HCT116 (cell line): ENCODE results near the gene SLC9A7.

Experiments
- CEBPB ChIP-seq: IDR thresholded peaks from 2 replicates; pipeline ENCODE4 v1.6.1; 2012; ENCODE audit warnings: low read depth
- CTCF ChIP-seq, 3 experiments: fragments of 200-600 bp in 1 of 3; sonication (generic) in 1 of 3; IDR thresholded peaks in 2 of 3; conservative IDR thresholded peaks in 1 of 3; 2 replicates each; pipeline ENCODE4 v1.5.1; 2012 to 2017; ENCODE audit warnings: low read depth in 2 of 3, low read length in 2 of 3, antibody characterized with exemption in 1 of 3, borderline replicate concordance in 1 of 3, control low read depth in 1 of 3, mild to moderate bottlenecking in 1 of 3, mixed read lengths in 1 of 3, mixed run types in 1 of 3, moderate library complexity in 1 of 3; ENCODE audit not compliant: insufficient read depth in 1 of 3
- EZH2 ChIP-seq: fragments of 200-600 bp; sonication (generic); IDR thresholded peaks from 2 replicates; pipeline ENCODE4 v1.6.1; 2017; ENCODE audit warnings: antibody characterized with exemption, mixed run types
- EZH2phosphoT487 ChIP-seq: fragments of 200-600 bp; IDR thresholded peaks from 2 replicates; pipeline ENCODE4 v1.6.1; 2018; ENCODE audit warnings: antibody characterized with exemption, borderline replicate concordance
- MAX ChIP-seq: IDR thresholded peaks from 2 replicates; pipeline ENCODE4 v1.6.1; 2012
- POLR2A ChIP-seq: IDR thresholded peaks from 2 replicates; pipeline ENCODE4 v1.7.0; 2011; ENCODE audit warnings: borderline replicate concordance; ENCODE audit not compliant: insufficient read depth, insufficient read length; ENCODE audit errors: extremely low read depth
- POLR2AphosphoS5 ChIP-seq: IDR thresholded peaks from 2 replicates; pipeline ENCODE4 v1.6.1; 2011; ENCODE audit warnings: mild to moderate bottlenecking, low read depth, low read length, moderate library complexity
- RAD21 ChIP-seq: IDR thresholded peaks from 2 replicates; pipeline ENCODE4 v1.6.1; 2012; ENCODE audit warnings: low read depth, mild to moderate bottlenecking
- SP1 ChIP-seq: IDR thresholded peaks from 2 replicates; pipeline ENCODE4 v1.6.1; 2012; ENCODE audit warnings: low read depth
- SRF ChIP-seq: IDR thresholded peaks from 2 replicates; pipeline ENCODE4 v1.6.1; 2012; ENCODE audit warnings: low read depth
- ZNF274 ChIP-seq: fragments of 200-500 bp; sonication (Bioruptor generic); IDR thresholded peaks from 2 replicates; pipeline ENCODE4 v1.6.1; 2014; ENCODE audit warnings: mild to moderate bottlenecking, low read depth, low read length, inconsistent platforms

- TF ChIP-seq CTCF (IDR thresholded peaks at IDR 0.05 in 2 of 3, conservative IDR thresholded peaks at IDR 0.05 in 1 of 3; ENCODE audit: borderline replicate concordance in 1 of 3, insufficient read depth in 1 of 3, low read depth in 2 of 3, low read length in 2 of 3) (no peak), POLR2A (no peak), RAD21 (no peak), EZH2 (no peak), SP1 (no peak), EZH2phosphoT487 (no peak), ZNF274 (no peak), CEBPB (no peak), SRF (no peak), MAX (no peak), POLR2AphosphoS5 (no peak)
Measured at GRCh38 chrX:46553935-46554334, 205.0 kb downstream of the SLC9A7 start.
